GM19467 (cell line): Measurements from ENCODE around the gene SLIT3.

Experiments used
- ATAC-seq: cut with Tn5 transposase; IDR thresholded peaks from one replicate; pipeline ENCODE4 v1.9.1; 2021; ENCODE audit warnings: mild to moderate bottlenecking, moderate library complexity; ENCODE audit not compliant: unreplicated experiment

Gene SLIT3

GRCh38 chr5:168879331-168879730 is 421.6 kb downstream of the SLIT3 start:
- peak; percentile 20 for ATAC-seq

DNA sequence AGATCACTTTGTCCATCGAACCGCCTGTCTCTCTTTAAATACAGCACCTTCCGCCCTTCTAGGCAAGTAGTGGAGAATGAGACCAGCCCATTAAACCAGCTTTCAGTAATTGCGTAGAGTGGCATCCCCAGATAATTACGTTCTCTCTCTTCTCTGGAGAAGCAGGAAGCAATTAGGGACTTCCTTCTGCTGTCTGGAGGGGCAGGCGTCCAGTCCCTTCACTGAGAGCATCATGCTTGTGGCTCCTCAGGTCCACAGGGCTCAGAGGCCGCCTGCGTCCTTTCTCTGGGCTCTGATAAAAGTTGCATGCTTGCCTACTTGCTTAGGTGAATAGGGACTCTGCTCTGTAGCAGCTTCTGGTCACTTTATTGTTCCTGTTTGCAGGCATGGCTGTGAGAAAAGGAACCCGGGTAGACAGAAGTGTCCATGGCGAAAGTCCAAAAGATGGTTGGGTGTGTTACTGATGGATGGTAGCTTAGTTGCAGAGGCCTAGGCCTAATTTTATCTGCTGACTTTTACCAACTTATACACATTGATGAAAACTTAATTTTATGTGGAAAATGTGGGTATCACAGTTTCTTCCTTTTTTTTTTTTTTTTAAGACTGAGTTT is 422.7 kb downstream of the SLIT3 start:
- ATAC-seq, result no peak

- no peak for ATAC-seq
Observed at GRCh38 chr5:168877132-168877892, 423.6 kb downstream of the SLIT3 start.

- no peak for ATAC-seq
Observed at GRCh38 chr5:168876419-168876818, 424.5 kb downstream of the SLIT3 start.

DNA sequence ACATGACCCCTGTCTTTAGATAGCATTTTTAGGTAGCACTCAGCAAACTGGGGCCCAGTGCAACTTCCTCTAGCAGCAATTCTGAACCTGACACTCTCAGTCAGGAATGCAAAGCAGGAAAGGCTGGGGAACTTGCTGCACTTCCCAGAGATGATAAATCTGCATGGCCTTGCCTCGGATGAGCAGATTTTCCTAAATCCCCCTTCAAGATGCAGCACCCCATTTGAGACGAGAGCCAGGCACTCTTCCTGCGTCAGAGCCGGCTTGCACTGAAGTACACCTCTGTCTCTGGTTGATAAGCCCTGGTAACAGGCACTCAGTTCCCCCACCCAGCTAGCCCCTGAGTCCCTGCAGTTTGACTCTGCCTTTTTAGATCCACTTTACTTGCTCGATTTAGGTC is 425.1 kb downstream of the SLIT3 start:
- ATAC-seq, result no peak

DNA sequence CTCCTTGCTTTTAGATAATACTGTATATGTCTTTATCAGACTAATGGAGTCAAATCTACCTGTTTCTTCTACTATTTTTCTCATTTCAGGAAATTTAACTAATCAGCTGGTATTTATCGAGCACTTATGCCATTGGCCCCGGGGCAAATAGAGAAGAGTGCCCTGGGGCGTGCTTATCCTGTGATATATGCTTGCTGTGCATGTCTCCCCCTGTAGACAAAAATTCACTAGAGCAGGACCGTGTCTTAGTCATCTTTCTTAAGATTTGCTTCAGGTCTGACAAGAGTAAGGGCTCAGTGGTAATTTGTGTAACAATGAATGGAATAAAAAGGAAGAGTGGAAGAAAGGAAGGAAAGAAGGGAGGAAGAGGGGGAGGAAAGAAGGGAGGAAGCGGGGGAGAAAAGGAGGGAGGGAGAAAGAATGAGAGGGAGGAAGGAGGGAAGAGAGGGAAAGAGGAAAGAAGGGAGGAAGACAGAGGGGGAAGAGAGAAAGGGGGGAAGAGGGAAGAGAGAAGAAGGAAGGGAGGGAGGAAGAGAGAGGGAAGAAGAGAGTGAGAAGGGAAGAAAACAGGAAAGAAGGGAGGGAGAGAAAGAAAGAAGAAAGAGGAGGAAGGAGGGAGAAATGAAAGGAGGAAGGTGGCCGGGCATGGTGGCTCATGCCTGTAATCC is 426.1 kb downstream of the SLIT3 start:
- ATAC-seq, result no peak

GRCh38 chr5:168872246-168872645 is 428.7 kb downstream of the SLIT3 start:
- ATAC-seq, result no peak

- ATAC-seq, result no peak
Observed at GRCh38 chr5:168870910-168871309, 430.0 kb downstream of the SLIT3 start.

- no peak for ATAC-seq
Observed at GRCh38 chr5:168869615-168870227, 431.2 kb downstream of the SLIT3 start.

DNA sequence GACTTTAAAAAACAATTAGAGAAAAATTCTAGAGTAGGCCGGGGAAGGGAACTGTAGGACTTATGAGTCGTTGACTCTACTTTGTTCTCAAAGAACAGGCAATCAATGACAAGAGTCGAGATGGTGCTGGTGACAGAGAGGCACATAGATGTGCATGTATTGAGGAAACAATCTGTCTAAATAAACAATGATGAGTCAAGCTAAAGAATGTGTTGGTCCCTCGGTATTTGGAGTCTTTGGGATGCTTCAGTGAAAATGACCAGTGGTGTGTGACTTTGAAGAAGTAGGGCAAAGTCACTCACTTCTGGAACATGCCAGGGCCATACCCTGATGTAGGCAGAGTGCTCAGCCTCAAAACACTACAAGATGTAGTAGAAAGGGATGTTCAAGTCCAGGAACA is 433.7 kb downstream of the SLIT3 start:
- no peak for ATAC-seq

- ATAC-seq, result no peak
Observed at GRCh38 chr5:168865968-168866367, 435.0 kb downstream of the SLIT3 start.

DNA sequence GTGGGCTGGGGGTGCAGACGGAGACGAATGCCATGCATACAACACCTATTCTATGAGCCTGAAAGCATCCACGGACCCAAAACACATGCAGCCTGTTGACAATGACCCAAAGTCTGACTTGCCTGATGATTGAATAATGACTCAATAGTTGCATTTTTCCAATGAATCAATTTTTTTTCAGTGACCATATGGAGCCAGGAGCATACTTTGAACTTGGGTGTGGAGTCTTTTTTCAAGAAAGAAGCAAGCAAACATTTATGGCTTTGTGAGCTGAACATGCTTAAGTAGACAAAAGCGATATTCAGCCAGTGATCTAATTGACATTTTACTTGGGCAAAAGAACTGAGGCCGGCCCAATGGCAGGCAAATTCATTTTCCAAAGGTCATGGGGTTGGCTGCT is 437.9 kb downstream of the SLIT3 start:
- no peak for ATAC-seq

DNA sequence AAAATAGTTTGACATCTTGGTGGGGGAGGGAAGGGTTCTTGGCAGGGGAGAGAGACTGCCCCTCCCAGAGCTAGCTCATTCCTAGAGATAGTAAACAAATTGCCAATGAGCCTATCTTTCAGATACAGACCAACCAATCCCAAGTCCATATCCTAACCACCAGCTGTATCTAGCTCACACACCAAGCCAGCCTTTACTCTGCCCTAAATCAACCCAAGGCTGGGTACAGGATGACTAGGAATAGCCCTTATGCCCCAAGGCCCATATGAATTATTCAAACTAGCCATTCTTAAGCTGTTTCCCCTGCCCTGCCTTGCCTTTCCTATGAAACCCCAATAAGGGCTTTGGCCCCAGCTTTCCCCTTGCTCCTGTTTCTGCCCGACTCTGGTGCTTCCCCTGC is 440.4 kb downstream of the SLIT3 start:
- ATAC-seq, result no peak

- ATAC-seq, result no peak
Observed at GRCh38 chr5:168860081-168860480, 440.9 kb downstream of the SLIT3 start.

GRCh38 chr5:168859471-168859870 is 441.5 kb downstream of the SLIT3 start:
- no peak for ATAC-seq

DNA sequence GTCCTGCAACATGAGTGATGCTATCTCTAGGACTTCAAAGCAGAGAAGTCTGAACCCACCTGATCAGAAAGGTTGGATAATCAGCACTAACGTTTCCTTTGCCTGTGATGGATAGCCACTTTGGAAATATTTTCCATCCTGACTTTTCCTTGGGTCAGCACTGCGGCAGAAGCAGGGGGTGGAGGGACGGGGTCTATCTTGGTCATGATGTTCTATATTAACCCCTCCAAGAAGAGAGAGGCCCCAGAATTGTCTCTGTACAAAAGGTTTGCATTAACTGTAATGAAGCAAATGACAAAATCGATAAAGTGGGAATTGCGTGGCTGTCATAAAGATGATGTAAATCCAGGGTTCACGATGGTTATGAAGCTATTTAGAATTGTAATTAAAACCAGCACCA is 441.9 kb downstream of the SLIT3 start:
- ATAC-seq, result no peak

DNA sequence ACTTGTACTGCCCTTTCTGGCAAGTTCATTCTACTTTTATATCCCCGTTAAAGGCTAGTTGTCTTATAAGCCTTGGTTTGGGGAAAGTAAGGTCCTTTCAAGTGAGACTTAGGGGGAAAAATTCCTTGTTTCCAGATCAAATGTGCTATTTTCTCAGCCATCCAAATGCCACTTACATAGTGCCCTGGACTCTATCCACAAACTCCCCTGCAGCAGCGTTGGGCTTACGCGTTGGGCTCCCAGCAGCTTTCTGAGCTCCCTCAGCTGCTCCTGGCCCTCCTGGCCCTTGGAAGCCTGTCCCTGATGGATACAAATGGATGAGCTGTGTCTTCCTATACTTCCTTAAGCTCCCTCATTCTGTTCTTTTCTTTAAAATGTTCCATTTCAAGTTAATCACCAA is 442.6 kb downstream of the SLIT3 start:
- no peak for ATAC-seq

DNA sequence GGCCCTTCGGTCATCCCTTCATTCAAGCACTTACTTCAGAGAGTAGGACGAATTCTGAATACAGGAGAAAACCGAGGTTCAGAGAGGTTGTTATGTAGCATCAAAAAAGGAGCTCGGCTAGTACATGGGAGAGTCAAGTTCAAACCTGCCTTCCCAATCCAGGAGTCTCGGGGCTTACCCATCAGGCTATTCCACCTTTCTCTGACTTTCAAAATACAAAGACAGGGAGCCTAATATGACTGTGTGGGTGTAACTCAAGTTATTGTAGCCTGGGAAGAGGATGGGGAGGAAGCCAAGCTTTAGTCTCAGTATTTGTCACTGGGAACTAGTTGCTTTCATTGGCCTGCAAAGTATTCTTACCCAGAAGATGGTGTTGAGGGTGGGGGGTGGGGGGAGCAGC is 447.0 kb downstream of the SLIT3 start:
- no peak for ATAC-seq

DNA sequence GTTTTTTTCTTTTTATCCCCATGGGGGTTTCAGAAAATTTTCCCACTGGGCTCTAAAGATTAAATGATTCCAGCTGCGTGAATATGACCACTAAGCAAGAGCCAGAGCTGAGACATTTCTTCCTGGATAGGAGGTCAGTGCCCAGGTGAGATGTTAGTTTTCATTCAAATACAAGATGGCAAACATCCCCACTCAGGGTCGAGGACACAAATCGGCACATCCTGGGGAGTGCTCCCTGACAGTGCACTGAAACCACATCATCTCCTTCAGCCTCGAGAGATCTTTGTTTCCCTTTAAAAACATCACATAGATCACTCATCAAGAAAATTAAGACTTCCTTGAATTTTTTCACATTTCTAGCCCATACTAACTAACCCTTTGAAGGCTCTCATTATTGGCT is 448.6 kb downstream of the SLIT3 start:
- ATAC-seq, result no peak

- ATAC-seq, result no peak
Observed at GRCh38 chr5:168851902-168852321, 449.0 kb downstream of the SLIT3 start.

- no peak for ATAC-seq
Observed at GRCh38 chr5:168850683-168851082, 450.3 kb downstream of the SLIT3 start.

GRCh38 chr5:168848569-168848968 is 452.4 kb downstream of the SLIT3 start:
- no peak for ATAC-seq
